Naive thymus-derived CD4-positive, alpha-beta T cell (primary cell): ENCODE results near the gene PTPRN2. TPM values are rescaled to one million over a fixed set of nuclear protein-coding genes. Genes with fewer than 3 reads are reported as not detected.

Source experiments
- ATAC-seq: fragments of 150-1000 bp; cut with Tn5 transposase; 2 replicates; pipeline ENCODE4 v1.10.0; 2021; ENCODE audit warnings: mild to moderate bottlenecking, moderate library complexity
- CTCF ChIA-PET: fragments of 350-600 bp; sonication (Branson Sonifier 250); formaldehyde crosslinking; loops from one replicate; lab custom pipeline; 2021; ENCODE audit warnings: antibody characterized with exemption; lab: Charles Lee
- POLR2A ChIA-PET: fragments of 350-600 bp; sonication (Branson Sonifier 250); formaldehyde crosslinking; loops from one replicate; lab custom pipeline; 2021; ENCODE audit warnings: antibody characterized with exemption, inconsistent platforms; lab: Charles Lee
- DNase-seq, 9 donors: peaks; one replicate each; pipeline versions ENCODE4 v3.0.0 to v3.0.0-alpha.2; 2020 to 2022; ENCODE audit warnings: mixed read lengths in 1 of 9
- H3K27ac ChIP-seq: one replicate; pipeline ENCODE4 v1.7.0; 2013; ENCODE audit warnings: mild to moderate bottlenecking, low read depth, low read length, moderate library complexity
- H3K27me3 ChIP-seq, 2 donors: one replicate each; pipeline ENCODE4 v1.7.0; 2013; ENCODE audit warnings: low read length in 2 of 2, mild to moderate bottlenecking in 2 of 2, moderate library complexity in 2 of 2; ENCODE audit not compliant: control insufficient read depth in 2 of 2, insufficient read depth in 2 of 2
- H3K36me3 ChIP-seq, 3 experiments: 1 replicate in 2 of 3; 2 replicates in 1 of 3; pipeline ENCODE4 v1.7.0; 2013; ENCODE audit warnings: low read length in 3 of 3, mild to moderate bottlenecking in 3 of 3, moderate library complexity in 1 of 3; ENCODE audit not compliant: insufficient read depth in 3 of 3, control insufficient read depth in 2 of 3
- H3K4me1 ChIP-seq, 2 donors: one replicate each; pipeline ENCODE4 v1.7.0; 2013; ENCODE audit warnings: low read length in 2 of 2, mild to moderate bottlenecking in 2 of 2, moderate library complexity in 1 of 2; ENCODE audit not compliant: control insufficient read depth in 2 of 2, insufficient read depth in 2 of 2
- H3K4me3 ChIP-seq: 2 replicates; pipeline ENCODE4 v1.7.0; 2013; ENCODE audit warnings: mild to moderate bottlenecking, low read length
- H3K9me3 ChIP-seq, 3 experiments: 1 replicate in 2 of 3; 2 replicates in 1 of 3; pipeline ENCODE4 v1.7.0; 2013; ENCODE audit warnings: low read length in 3 of 3; ENCODE audit not compliant: control insufficient read depth in 2 of 3
- H3K27ac Mint-ChIP-seq, 9 donors: one replicate each; pipeline ENCODE4 v1.8.0; 2020 to 2022; ENCODE audit warnings: mixed read lengths in 9 of 9, mild to moderate bottlenecking in 8 of 9, moderate library complexity in 5 of 9, inconsistent platforms in 2 of 9
- H3K27me3 Mint-ChIP-seq, 5 donors: one replicate each; pipeline ENCODE4 v1.8.0; 2021 to 2022; ENCODE audit warnings: mixed read lengths in 5 of 5, mild to moderate bottlenecking in 1 of 5
- H3K36me3 Mint-ChIP-seq, 5 donors: one replicate each; pipeline ENCODE4 v1.8.0; 2020 to 2022; ENCODE audit warnings: mixed read lengths in 5 of 5, mild to moderate bottlenecking in 3 of 5, inconsistent platforms in 1 of 5
- H3K4me1 Mint-ChIP-seq, 7 donors: one replicate each; pipeline ENCODE4 v1.8.0; 2020 to 2022; ENCODE audit warnings: mixed read lengths in 7 of 7, mild to moderate bottlenecking in 3 of 7, inconsistent platforms in 1 of 7
- H3K4me3 Mint-ChIP-seq, 10 donors: one replicate each; pipeline ENCODE4 v1.8.0; 2020 to 2022; ENCODE audit warnings: mild to moderate bottlenecking in 10 of 10, mixed read lengths in 10 of 10, moderate library complexity in 6 of 10, inconsistent platforms in 2 of 10
- H3K9me3 Mint-ChIP-seq, 11 donors: one replicate each; pipeline ENCODE4 v1.8.0; 2020 to 2022; ENCODE audit warnings: mixed read lengths in 11 of 11, mild to moderate bottlenecking in 4 of 11, inconsistent platforms in 1 of 11, moderate library complexity in 1 of 11
- intact Hi-C, 2 donors: fragments of 100-400 bp; cut with micrococcal nuclease; formaldehyde crosslinking; loops; one replicate each; pipeline ENCODE4 v1.15.1; 2023
- polyA plus RNA-seq, 2 donors: library from polyadenylated mRNA; unstranded; fragments of 300-500 nt; fragmentation: Illumina TruSeq; gene quantifications; one replicate each; pipeline ENCODE4 v1.2.3, GENCODE V29; 2021
- total RNA-seq, 6 experiments: library from RNA in 5 of 6; stranded (reverse) in 5 of 6; gene quantifications; 1 replicate in 5 of 6; 2 replicates in 1 of 6; pipeline ENCODE4 v1.2.3 and lab custom pipeline; 2021 to 2026

The PTPRN2 gene
- total and polyA plus RNA-seq, 7 experiments from 2014 or later = 0.58 to 2.3 (median 1.4) TPM

DNA sequence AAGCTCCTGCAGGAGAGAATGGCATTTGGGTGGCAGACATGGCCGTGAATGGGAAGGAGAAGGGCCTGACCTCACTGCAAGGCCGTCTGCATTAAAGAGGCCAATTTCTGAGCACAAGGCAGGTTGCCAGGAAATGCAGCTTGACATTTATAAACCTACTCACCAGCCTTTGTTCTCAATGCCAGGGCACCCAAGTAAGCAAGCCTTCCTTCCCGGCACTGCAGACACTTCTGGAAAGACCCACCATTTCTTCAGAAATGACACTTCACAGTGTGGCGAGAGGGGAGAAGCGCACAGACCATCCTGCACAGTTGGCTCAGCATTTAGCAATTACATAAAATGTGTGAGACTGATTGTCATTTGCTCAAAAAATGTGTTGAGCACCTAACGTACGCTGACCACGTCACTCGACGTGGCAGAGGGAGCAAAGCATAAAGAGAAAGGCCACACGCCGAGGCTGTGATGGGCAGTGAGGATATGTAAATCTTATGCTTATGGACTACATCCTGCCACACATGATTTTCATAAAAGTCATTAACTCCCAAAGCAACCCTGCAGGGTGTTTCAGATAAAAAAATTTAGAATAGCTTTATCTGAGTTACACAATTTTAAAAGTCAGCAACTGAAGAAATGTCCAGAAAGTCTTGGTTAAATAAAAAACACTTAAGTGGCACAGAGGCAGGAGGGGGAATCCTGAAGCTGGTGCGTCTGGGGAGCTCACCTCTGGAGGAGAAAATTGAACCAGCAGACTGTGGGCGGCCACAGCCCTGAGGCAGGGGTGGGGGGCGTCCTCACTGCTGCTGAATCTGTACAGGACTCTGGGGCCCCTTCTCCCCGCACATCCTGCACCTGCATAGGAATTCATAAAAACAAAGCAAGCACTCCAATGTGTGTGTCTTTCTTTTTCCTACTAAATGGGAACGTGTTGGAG is 543.8 kb downstream of the PTPRN2 start:
- H3K4me3 ChIP-seq = no peak overlapping the region
- H3K4me1 ChIP-seq = no peaks in the 10 kb centered on the region
- H3K27me3 Mint-ChIP-seq = peaks cover 0 to 14% (median 6%) of the 10 kb centered on the region in 5 donors
- no peak for ATAC-seq
- no peaks in the 10 kb centered on the region for H3K4me1 Mint-ChIP-seq
- H3K27me3 ChIP-seq = no peaks in the 10 kb centered on the region
- peaks cover 0 to 10% (median 0%) of the 10 kb centered on the region in 5 donors for H3K36me3 Mint-ChIP-seq
- ChIA-PET POLR2A (no interaction called here), CTCF (no interaction called here)
- H3K36me3 ChIP-seq = no peaks in the 10 kb centered on the region
- peaks cover 2 to 21% (median 10%) of the 10 kb centered on the region in 11 donors for H3K9me3 Mint-ChIP-seq
- no peak for DNase-seq
- intact Hi-C loops = no loop called here
- H3K27ac Mint-ChIP-seq = no peak overlapping the region
- no peak overlapping the region for H3K4me3 Mint-ChIP-seq
- peaks cover 0 to 13% (median 0%) of the 10 kb centered on the region in 3 experiments for H3K9me3 ChIP-seq
- H3K27ac ChIP-seq = no peak overlapping the region

DNA sequence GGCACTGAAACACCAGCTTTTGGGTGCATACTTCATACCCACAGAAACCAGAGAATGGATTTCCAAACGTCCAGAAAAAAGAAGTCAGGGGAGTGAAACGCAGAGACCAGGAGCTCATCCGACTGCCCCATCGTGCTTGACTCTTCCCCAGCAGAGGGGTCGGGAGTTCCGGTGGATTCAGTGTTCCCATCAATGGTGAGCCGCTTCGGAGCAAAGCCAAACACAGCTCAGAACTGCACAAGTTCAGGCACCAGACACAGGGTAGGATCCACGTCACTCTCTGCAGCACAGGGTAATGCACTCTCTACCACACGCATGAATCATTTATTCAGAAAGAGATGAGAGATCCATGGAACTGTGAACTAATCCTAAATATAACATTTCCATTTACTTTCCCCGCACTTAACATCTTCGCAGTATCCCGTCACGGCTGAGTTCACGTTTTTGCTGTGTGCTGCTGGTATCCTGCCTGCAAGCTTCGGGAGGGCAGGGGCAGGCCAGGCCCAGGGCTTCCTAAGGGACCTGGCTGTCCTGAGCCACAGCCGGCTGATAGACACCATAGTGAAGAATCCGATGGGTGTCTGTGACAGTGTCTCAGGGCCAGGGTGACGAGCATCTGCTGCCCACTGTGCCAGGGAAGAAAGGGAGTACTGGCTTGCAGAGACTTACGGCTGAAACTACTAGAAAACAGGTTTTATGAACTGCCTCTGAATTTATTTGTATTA is 545.3 kb downstream of the PTPRN2 start:
- Mint-ChIP-seq H3K27ac (no peak overlapping the region), H3K9me3 (peaks cover 5 to 33% (median 16%) of the 10 kb centered on the region in 11 donors), H3K4me1 (no peaks in the 10 kb centered on the region), H3K4me3 (no peak overlapping the region), H3K27me3 (peaks cover 0 to 14% (median 6%) of the 10 kb centered on the region in 5 donors), H3K36me3 (peaks cover 0 to 10% (median 0%) of the 10 kb centered on the region in 5 donors)
- H3K4me1 ChIP-seq = no peaks in the 10 kb centered on the region
- H3K4me3 ChIP-seq = no peak overlapping the region
- H3K36me3 ChIP-seq = no peaks in the 10 kb centered on the region
- intact Hi-C loops = no loop called here
- ATAC-seq = no peak
- H3K27me3 ChIP-seq = no peaks in the 10 kb centered on the region
- DNase-seq = no peak
- CTCF ChIA-PET = no interaction called here
- peaks cover 0 to 14% (median 0%) of the 10 kb centered on the region in 3 experiments for H3K9me3 ChIP-seq
- H3K27ac ChIP-seq = no peak overlapping the region
- POLR2A ChIA-PET = no interaction called here

GRCh38 chr7:158040199-158040598 is 547.4 kb downstream of the PTPRN2 start:
- ChIA-PET CTCF (no interaction called here), POLR2A (no interaction called here)
- no peak overlapping the region for H3K4me3 Mint-ChIP-seq
- Histone ChIP-seq H3K9me3 (peaks cover 0 to 14% (median 0%) of the 10 kb centered on the region in 3 experiments), H3K4me3 (no peak overlapping the region), H3K4me1 (no peaks in the 10 kb centered on the region), H3K27me3 (no peaks in the 10 kb centered on the region), H3K27ac (no peak overlapping the region), H3K36me3 (no peaks in the 10 kb centered on the region)
- intact Hi-C loops = no loop called here
- ATAC-seq (no peak), DNase-seq (no peak)
- peak overlapping the region in 1 of 9 donors; percentile 18 for H3K27ac Mint-ChIP-seq
- H3K36me3 Mint-ChIP-seq = peaks cover 0 to 10% (median 0%) of the 10 kb centered on the region in 5 donors
- no peaks in the 10 kb centered on the region for H3K4me1 Mint-ChIP-seq
- H3K9me3 Mint-ChIP-seq = peaks cover 5 to 33% (median 16%) of the 10 kb centered on the region in 11 donors
- H3K27me3 Mint-ChIP-seq = peaks cover 0 to 15% (median 8%) of the 10 kb centered on the region in 5 donors

DNA sequence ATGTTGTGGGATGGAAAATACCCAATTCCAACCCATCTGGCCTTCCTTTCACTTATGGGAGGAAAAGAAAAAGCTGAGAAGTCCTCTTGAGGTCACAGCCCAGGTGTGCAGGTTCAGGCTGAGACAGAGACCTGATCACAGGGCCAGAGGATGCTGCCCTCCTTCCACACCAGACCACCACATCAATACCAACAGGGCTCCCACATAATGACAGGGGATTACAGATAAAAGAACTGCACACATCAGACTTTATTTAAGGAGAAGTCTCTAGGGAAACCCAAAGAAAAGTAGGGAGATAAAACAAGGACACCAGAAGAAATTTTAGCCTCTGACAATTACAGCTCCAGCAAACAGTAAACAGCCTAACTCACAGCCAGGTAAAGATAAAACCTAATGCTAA is 548.4 kb downstream of the PTPRN2 start:
- Histone ChIP-seq H3K27ac (no peak overlapping the region), H3K4me1 (no peaks in the 10 kb centered on the region), H3K27me3 (no peaks in the 10 kb centered on the region), H3K4me3 (no peak overlapping the region), H3K9me3 (peaks cover 0 to 14% (median 0%) of the 10 kb centered on the region in 3 experiments), H3K36me3 (no peaks in the 10 kb centered on the region)
- peaks cover 0 to 10% (median 0%) of the 10 kb centered on the region in 5 donors for H3K36me3 Mint-ChIP-seq
- no peak overlapping the region for H3K4me3 Mint-ChIP-seq
- H3K27ac Mint-ChIP-seq = no peak overlapping the region
- ChIA-PET CTCF (no interaction called here), POLR2A (no interaction called here)
- H3K27me3 Mint-ChIP-seq = peaks cover 0 to 19% (median 15%) of the 10 kb centered on the region in 5 donors
- no peak for ATAC-seq
- no peak for DNase-seq
- H3K9me3 Mint-ChIP-seq = peaks cover 5 to 41% (median 18%) of the 10 kb centered on the region in 11 donors
- H3K4me1 Mint-ChIP-seq = no peaks in the 10 kb centered on the region
- intact Hi-C loops = no loop called here

DNA sequence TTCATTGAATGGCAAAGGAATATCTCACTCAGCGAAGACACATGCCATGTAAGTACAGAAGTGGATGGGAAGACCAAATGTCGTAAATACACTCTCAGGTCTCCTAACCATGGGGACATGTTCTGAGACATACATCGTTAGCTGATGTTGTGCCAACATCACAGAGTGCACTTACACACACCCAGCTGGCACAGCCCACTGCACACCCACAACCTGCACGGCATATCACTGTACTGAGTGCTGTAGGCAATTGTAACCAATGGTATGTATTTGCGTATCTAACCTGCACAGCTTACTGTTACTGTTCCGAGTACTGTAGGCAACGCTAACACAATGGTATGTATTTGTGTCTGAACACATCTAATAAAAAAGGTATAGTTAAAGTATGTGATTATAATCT is 550.4 kb downstream of the PTPRN2 start:
- Histone ChIP-seq H3K27me3 (no peaks in the 10 kb centered on the region), H3K4me1 (no peaks in the 10 kb centered on the region), H3K9me3 (peaks cover 0 to 14% (median 0%) of the 10 kb centered on the region in 3 experiments), H3K4me3 (no peak overlapping the region), H3K36me3 (no peaks in the 10 kb centered on the region), H3K27ac (no peak overlapping the region)
- peaks cover 8 to 61% (median 27%) of the 10 kb centered on the region in 11 donors for H3K9me3 Mint-ChIP-seq
- ATAC-seq = no peak
- H3K4me3 Mint-ChIP-seq = no peak overlapping the region
- H3K27me3 Mint-ChIP-seq = peaks cover 0 to 27% (median 16%) of the 10 kb centered on the region in 5 donors
- CTCF ChIA-PET = no interaction called here
- peaks cover 0 to 18% (median 3%) of the 10 kb centered on the region in 5 donors for H3K36me3 Mint-ChIP-seq
- H3K27ac Mint-ChIP-seq = no peak overlapping the region
- intact Hi-C loops = no loop called here
- DNase-seq = no peak
- POLR2A ChIA-PET = no interaction called here
- no peaks in the 10 kb centered on the region for H3K4me1 Mint-ChIP-seq

DNA sequence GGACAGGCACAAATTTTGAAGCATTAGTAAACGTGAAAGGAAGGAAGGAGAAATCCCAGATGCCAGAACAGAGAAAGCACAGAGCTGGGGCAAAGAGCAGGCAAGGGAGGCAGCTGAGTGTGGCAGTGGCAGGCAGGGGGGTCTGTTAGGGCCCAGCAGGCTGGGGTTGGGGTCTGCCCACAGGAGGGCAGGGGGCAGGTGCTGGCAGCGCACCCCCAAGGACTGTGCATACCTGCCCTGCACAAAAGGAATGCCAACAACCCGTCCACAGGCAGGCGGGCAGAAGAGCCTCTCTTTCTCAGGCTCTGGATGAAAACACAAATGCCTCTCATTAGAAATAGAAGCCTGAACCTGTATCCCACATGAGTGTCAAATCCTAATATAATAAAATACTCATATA is 552.3 kb downstream of the PTPRN2 start:
- H3K4me3 ChIP-seq = no peak overlapping the region
- no peaks in the 10 kb centered on the region for H3K27me3 ChIP-seq
- Mint-ChIP-seq H3K9me3 (peaks cover 8 to 55% (median 25%) of the 10 kb centered on the region in 11 donors), H3K4me3 (no peak overlapping the region), H3K4me1 (peaks cover 0 to 7% (median 0%) of the 10 kb centered on the region in 7 donors), H3K27me3 (peaks cover 0 to 29% (median 18%) of the 10 kb centered on the region in 5 donors), H3K36me3 (peaks cover 0 to 17% (median 3%) of the 10 kb centered on the region in 5 donors), H3K27ac (no peak overlapping the region)
- POLR2A ChIA-PET = no interaction called here
- H3K36me3 ChIP-seq = no peaks in the 10 kb centered on the region
- CTCF ChIA-PET = no interaction called here
- DNase-seq (no peak), ATAC-seq (no peak)
- H3K27ac ChIP-seq = no peak overlapping the region
- intact Hi-C loops = no loop called here
- no peaks in the 10 kb centered on the region for H3K4me1 ChIP-seq
- H3K9me3 ChIP-seq = peaks cover 0 to 14% (median 0%) of the 10 kb centered on the region in 3 experiments
